Neural crest cell (in vitro differentiated cells): Measurements from ENCODE around the gene ADTRP. TPM values are rescaled to one million over a fixed set of nuclear protein-coding genes. Genes with fewer than 3 reads are reported as not detected.

Experiments used
- DNase-seq: peaks from one replicate; pipeline ENCODE4 v3.0.0; 2021; ENCODE audit warnings: low read depth, mixed read lengths, low spot score
- H3K27ac Mint-ChIP-seq: one replicate; pipeline ENCODE4 v1.8.0; 2021; ENCODE audit warnings: mild to moderate bottlenecking, mixed read lengths; ENCODE audit not compliant: unreplicated experiment
- H3K27me3 Mint-ChIP-seq: 2 replicates; pipeline ENCODE4 v1.8.0; 2021; ENCODE audit warnings: low read depth, mild to moderate bottlenecking, mixed read lengths
- H3K36me3 Mint-ChIP-seq: 2 replicates; pipeline ENCODE4 v1.8.0; 2021; ENCODE audit warnings: low read depth, mild to moderate bottlenecking, mixed read lengths
- H3K4me1 Mint-ChIP-seq: 2 replicates; pipeline ENCODE4 v1.8.0; 2021; ENCODE audit warnings: mixed read lengths
- H3K4me3 Mint-ChIP-seq: one replicate; pipeline ENCODE4 v1.8.0; 2021; ENCODE audit warnings: mild to moderate bottlenecking, mixed read lengths
- H3K9me3 Mint-ChIP-seq: 2 replicates; pipeline ENCODE4 v1.8.0; 2021; ENCODE audit warnings: mixed read lengths
- total RNA-seq: library from RNA; stranded (reverse); gene quantifications from 2 replicates; pipeline ENCODE4 v1.2.1, GENCODE V29; 2021
- TF ChIP-seq, protein P1 (sequence below): fragments of 200-600 bp; sonication (generic); conservative IDR thresholded peaks from 2 replicates; pipeline ENCODE4 v1.5.0; 2021; ENCODE audit warnings: antibody characterized with exemption, mild to moderate bottlenecking

The ADTRP gene
- total RNA-seq, 1 donor from 2014 or later, result not detected

- no peaks in the 10 kb centered on the region for H3K27me3 Mint-ChIP-seq
Measured at GRCh38 chr6:11738661-11739375, 39.8 kb downstream of the ADTRP start.

DNA sequence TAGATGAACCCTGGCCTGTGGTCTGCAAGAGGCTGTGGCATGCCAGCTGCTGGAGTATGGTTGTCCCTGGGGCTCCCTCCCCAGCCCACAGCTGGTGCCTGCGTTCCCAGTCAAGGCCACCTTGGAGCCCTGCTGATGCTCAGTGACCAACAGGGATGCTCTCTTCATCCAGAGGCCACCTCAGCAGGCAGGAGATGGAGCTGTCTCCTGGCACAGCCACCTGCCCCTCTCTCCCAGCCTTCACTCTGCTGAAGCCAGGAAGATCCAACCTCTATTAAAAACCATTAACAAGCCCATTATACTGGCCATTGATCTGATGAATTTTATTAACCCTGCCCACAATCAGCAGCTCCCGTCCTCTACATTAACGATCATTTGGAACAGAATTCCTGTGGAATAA is 40.4 kb downstream of the ADTRP start:
- Mint-ChIP-seq H3K4me1 (peaks cover 7% of the 10 kb centered on the region), H3K4me3 (no peak overlapping the region), H3K27ac (no peak overlapping the region), H3K36me3 (no peaks in the 10 kb centered on the region), H3K27me3 (no peaks in the 10 kb centered on the region), H3K9me3 (no peaks in the 10 kb centered on the region)
- no peak for DNase-seq
- TF ChIP-seq, protein P1, sequence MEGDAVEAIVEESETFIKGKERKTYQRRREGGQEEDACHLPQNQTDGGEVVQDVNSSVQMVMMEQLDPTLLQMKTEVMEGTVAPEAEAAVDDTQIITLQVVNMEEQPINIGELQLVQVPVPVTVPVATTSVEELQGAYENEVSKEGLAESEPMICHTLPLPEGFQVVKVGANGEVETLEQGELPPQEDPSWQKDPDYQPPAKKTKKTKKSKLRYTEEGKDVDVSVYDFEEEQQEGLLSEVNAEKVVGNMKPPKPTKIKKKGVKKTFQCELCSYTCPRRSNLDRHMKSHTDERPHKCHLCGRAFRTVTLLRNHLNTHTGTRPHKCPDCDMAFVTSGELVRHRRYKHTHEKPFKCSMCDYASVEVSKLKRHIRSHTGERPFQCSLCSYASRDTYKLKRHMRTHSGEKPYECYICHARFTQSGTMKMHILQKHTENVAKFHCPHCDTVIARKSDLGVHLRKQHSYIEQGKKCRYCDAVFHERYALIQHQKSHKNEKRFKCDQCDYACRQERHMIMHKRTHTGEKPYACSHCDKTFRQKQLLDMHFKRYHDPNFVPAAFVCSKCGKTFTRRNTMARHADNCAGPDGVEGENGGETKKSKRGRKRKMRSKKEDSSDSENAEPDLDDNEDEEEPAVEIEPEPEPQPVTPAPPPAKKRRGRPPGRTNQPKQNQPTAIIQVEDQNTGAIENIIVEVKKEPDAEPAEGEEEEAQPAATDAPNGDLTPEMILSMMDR, result no peak

More at GRCh38 chr6:11738661-11739375, 39.8 kb downstream of the ADTRP start:
- Mint-ChIP-seq H3K4me3 (no peak overlapping the region), H3K9me3 (no peaks in the 10 kb centered on the region), H3K27ac (no peak overlapping the region), H3K4me1 (peaks cover 7% of the 10 kb centered on the region), H3K36me3 (no peaks in the 10 kb centered on the region)
- TF ChIP-seq, protein P1, result no peak
- DNase-seq, result no peak

GRCh38 chr6:11736601-11737000 is 42.0 kb downstream of the ADTRP start:
- no peaks in the 10 kb centered on the region for H3K36me3 Mint-ChIP-seq
- no peaks in the 10 kb centered on the region for H3K27me3 Mint-ChIP-seq

DNA sequence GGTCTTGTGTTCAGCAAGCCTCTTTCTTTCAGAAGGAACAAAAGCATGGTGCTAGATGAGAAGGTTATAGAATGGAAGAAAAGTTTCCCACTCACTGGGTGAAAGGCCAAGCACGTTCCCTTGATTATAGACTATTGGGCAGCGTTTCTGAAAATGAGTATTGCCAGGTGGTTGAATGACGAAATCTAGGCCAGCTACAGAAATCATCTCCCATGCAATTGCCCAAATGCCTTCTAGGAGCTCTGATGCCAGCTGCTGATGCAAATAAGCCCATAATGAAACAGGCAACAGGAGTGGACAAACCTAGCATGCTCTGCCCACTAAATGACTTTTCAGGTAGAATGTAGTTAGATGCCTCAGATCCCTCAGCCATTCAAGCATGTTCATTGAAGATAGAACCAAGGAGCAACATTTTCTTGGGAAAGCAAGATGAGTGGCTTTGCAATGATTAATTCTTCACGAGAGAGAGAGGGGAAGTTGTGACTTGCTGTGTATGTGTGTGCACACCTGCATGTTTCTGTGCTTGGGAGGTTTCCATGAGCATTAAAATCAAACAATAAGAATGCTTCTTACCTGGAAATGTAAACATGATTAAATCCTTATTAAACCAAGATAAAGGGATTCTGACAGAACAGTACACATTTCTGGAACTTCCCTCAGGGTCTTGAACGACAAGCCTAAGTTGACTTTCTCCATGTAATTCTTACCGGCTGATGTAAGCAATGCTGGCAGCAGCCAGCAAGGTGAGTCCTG is 43.6 kb downstream of the ADTRP start:
- H3K9me3 Mint-ChIP-seq, result no peaks in the 10 kb centered on the region
- no peaks in the 10 kb centered on the region for H3K27me3 Mint-ChIP-seq
- H3K36me3 Mint-ChIP-seq, result no peaks in the 10 kb centered on the region
- H3K27ac Mint-ChIP-seq, result no peak overlapping the region
- DNase-seq, result no peak
- no peak overlapping the region for H3K4me3 Mint-ChIP-seq
- peaks cover 14% of the 10 kb centered on the region for H3K4me1 Mint-ChIP-seq
- TF ChIP-seq, protein P1, result no peak

More at GRCh38 chr6:11736601-11737000, 42.0 kb downstream of the ADTRP start:
- no peak for DNase-seq
- TF ChIP-seq, protein P1, result no peak
- no peaks in the 10 kb centered on the region for H3K9me3 Mint-ChIP-seq
- H3K4me1 Mint-ChIP-seq, result peaks cover 9% of the 10 kb centered on the region
- H3K4me3 Mint-ChIP-seq, result no peak overlapping the region
- H3K27ac Mint-ChIP-seq, result no peak overlapping the region

DNA sequence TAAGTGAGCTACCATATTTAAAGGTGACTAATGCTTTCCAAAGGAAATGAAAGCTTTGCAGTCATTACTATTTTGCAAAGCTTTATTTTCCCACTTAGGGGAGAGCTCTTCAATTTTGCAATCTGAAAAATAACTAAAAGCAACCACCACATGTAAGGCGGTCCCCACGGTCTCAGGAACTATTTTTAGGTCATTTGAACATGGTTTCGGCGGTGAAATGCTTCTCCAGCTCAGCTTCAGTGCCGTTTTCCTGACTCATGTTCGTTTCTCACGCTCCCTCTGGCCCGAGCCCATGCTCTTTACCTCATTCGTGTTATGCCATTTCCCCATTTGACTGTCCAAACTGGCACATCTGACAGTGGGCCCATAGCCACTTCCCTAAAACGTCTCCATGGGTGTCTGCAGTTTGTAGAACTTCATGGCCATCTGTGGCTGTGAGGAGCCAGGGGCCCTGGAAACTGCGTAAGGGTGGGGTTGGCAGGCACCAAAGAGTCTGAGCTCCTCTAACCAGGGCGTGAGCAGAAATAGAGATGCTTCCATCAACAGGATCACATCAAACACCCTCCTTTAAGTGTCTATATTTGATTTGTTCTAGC is 46.5 kb downstream of the ADTRP start:
- Mint-ChIP-seq H3K27ac (no peak overlapping the region), H3K27me3 (no peaks in the 10 kb centered on the region), H3K36me3 (no peaks in the 10 kb centered on the region), H3K4me1 (peaks cover 14% of the 10 kb centered on the region), H3K4me3 (no peak overlapping the region), H3K9me3 (no peaks in the 10 kb centered on the region)
- TF ChIP-seq, protein P1, result no peak
- DNase-seq, result no peak
